SK-N-SH (cell line): ENCODE results near the gene UBTD1. TPM values are rescaled to one million over a fixed set of nuclear protein-coding genes. Genes with fewer than 3 reads are reported as not detected.
A peak's percentile ranks its signal among the peaks of the same experiment; 100 is the strongest.

Source experiments
- CTCF ChIA-PET: fragments of 300-600, 350-600 bp; formaldehyde crosslinking; extraction: SDS; loops from one replicate; lab custom pipeline; 2021; lab: Yijun Ruan, JAX
- POLR2A ChIA-PET: fragments of 350-600 bp; sonication (Branson Sonifier 250); formaldehyde crosslinking; extraction: SDS; loops from one replicate; lab custom pipeline; 2020; ENCODE audit warnings: antibody characterized with exemption, inconsistent platforms; lab: Yijun Ruan, JAX
- DNase-seq: peaks from one replicate; pipeline ENCODE4 v3.0.0; 2012
- H2AFZ ChIP-seq: fragments of 200-600 bp; sonication (generic); 2 replicates; pipeline ENCODE4 v1.8.1; 2016; ENCODE audit warnings: antibody characterized with exemption, mild to moderate bottlenecking, low read depth
- H3F3A ChIP-seq: fragments of 200-600 bp; sonication (generic); replicated peaks from 2 replicates; pipeline ENCODE3; 2016; ENCODE audit warnings: antibody characterized with exemption, mild to moderate bottlenecking; ENCODE audit not compliant: insufficient read depth
- H3K27ac ChIP-seq, 2 experiments: fragments of 200-500 bp in 1 of 2; fragments of 200-600 bp in 1 of 2; sonication (Bioruptor generic) in 1 of 2; sonication (generic), shearing (Covaris generic) in 1 of 2; 2 replicates each; pipeline versions ENCODE4 v1.5.1 to v1.6.1; 2014 to 2016; ENCODE audit warnings: low read depth in 2 of 2, inconsistent platforms in 1 of 2, low read length in 1 of 2, mild to moderate bottlenecking in 1 of 2, mixed read lengths in 1 of 2
- H3K27me3 ChIP-seq: fragments of 200-600 bp; sonication (generic), shearing (Covaris generic); 2 replicates; pipeline ENCODE4 v1.6.1; 2016; ENCODE audit warnings: mixed run types; ENCODE audit not compliant: insufficient read depth
- H3K36me3 ChIP-seq, 2 experiments: fragments of 200-500 bp in 1 of 2; fragments of 200-600 bp in 1 of 2; sonication (Bioruptor generic) in 1 of 2; sonication (generic) in 1 of 2; replicated peaks in 1 of 2; 2 replicates each; pipeline versions ENCODE3 to v1.5.1; 2014 to 2016; ENCODE audit warnings: low read length in 1 of 2, mild to moderate bottlenecking in 1 of 2; ENCODE audit not compliant: insufficient read depth in 2 of 2, control insufficient read depth in 1 of 2
- H3K4me1 ChIP-seq, 2 experiments: fragments of 200-500 bp in 1 of 2; fragments of 200-600 bp in 1 of 2; sonication (Bioruptor generic) in 1 of 2; sonication (generic), shearing (Covaris generic) in 1 of 2; 2 replicates each; pipeline versions ENCODE4 v1.5.1 to v1.6.1; 2014 to 2016; ENCODE audit warnings: low read depth in 1 of 2, low read length in 1 of 2, mixed run types in 1 of 2; ENCODE audit not compliant: insufficient read depth in 2 of 2, control insufficient read depth in 1 of 2
- H3K4me2 ChIP-seq: fragments of 200-600 bp; sonication (generic), shearing (Covaris generic); 2 replicates; pipeline ENCODE4 v1.6.1; 2017; ENCODE audit warnings: mixed run types
- H3K4me3 ChIP-seq, 2 experiments: fragments of 200-500 bp in 1 of 2; fragments of 200-600 bp in 1 of 2; sonication (Bioruptor generic) in 1 of 2; sonication (generic), shearing (Covaris generic) in 1 of 2; 2 replicates each; pipeline versions ENCODE4 v1.5.1 to v1.8.1; 2014 to 2016; ENCODE audit warnings: low read depth in 2 of 2, inconsistent platforms in 1 of 2, low read length in 1 of 2, mild to moderate bottlenecking in 1 of 2, mixed read lengths in 1 of 2, moderate library complexity in 1 of 2
- H3K79me2 ChIP-seq: fragments of 200-600 bp; sonication (generic); 2 replicates; pipeline ENCODE4 v1.8.1; 2017; ENCODE audit warnings: mild to moderate bottlenecking; ENCODE audit not compliant: insufficient read depth
- H3K9ac ChIP-seq: fragments of 200-600 bp; sonication (generic); 2 replicates; pipeline ENCODE4 v1.6.1; 2017; ENCODE audit warnings: mixed run types
- H3K9me2 ChIP-seq: fragments of 200-600 bp; sonication (generic); 2 replicates; pipeline ENCODE4 v1.6.1; 2017; ENCODE audit warnings: mixed run types
- H3K9me3 ChIP-seq: fragments of 200-600 bp; sonication (generic); 2 replicates; pipeline ENCODE4 v1.6.1; 2017; ENCODE audit warnings: mixed run types, mild to moderate bottlenecking, moderate library complexity
- H4K20me1 ChIP-seq: fragments of 200-600 bp; sonication (generic); 2 replicates; pipeline ENCODE4 v1.6.1; 2017; ENCODE audit warnings: mild to moderate bottlenecking, mixed run types; ENCODE audit not compliant: insufficient read depth
- ELF1 ChIP-seq: IDR thresholded peaks from 2 replicates; pipeline ENCODE4 v1.4.0; 2012
- FOSL2 ChIP-seq: IDR thresholded peaks from 2 replicates; pipeline ENCODE4 v1.4.0; 2012; ENCODE audit warnings: low read depth, mild to moderate bottlenecking, moderate library complexity, borderline replicate concordance
- MXI1 ChIP-seq: IDR thresholded peaks from 2 replicates; pipeline ENCODE4 v1.6.1; 2012; ENCODE audit warnings: mild to moderate bottlenecking, low read depth, low read length, improper control_type of control experiment
- NFIC ChIP-seq: IDR thresholded peaks from 2 replicates; pipeline ENCODE4 v1.4.0; 2012; ENCODE audit warnings: borderline replicate concordance
- RFX5 ChIP-seq: IDR thresholded peaks from 2 replicates; pipeline ENCODE4 v1.6.1; 2012; ENCODE audit warnings: mild to moderate bottlenecking, improper control_type of control experiment, low read length
- RXRA ChIP-seq: IDR thresholded peaks from 2 replicates; pipeline ENCODE4 v1.4.0; 2012; ENCODE audit warnings: low read depth, mild to moderate bottlenecking, borderline replicate concordance
- SMC3 ChIP-seq: IDR thresholded peaks from 2 replicates; pipeline ENCODE4 v1.6.1; 2012; ENCODE audit warnings: low read depth, low read length, improper control_type of control experiment
- TAF1 ChIP-seq: IDR thresholded peaks from 2 replicates; pipeline ENCODE4 v1.6.1; 2012; ENCODE audit warnings: low read depth, mild to moderate bottlenecking, low read length, moderate library complexity, borderline replicate concordance
- TCF12 ChIP-seq: IDR thresholded peaks from 2 replicates; pipeline ENCODE4 v1.4.0; 2012
- YY1 ChIP-seq: IDR thresholded peaks from 2 replicates; pipeline ENCODE4 v1.4.0; 2012; ENCODE audit warnings: low read depth, mild to moderate bottlenecking
- WGBS: methylation state at CpG from one replicate; pipeline ENCODE4 v1.1.6; 2017; ENCODE audit warnings: low lambda C conversion rate; 5-methylcytosine and 5-hydroxymethylcytosine counted together
- polyA plus RNA-seq, 3 experiments: library from polyadenylated mRNA; depleted of rRNA; stranded (reverse); fragments of >200 nt; gene quantifications; 2 replicates each; pipeline ENCODE4 v1.2.3, GENCODE V29; 2012
- TF ChIP-seq, protein P1 (sequence below): IDR thresholded peaks from 2 replicates; pipeline ENCODE4; 2012
- TF ChIP-seq, protein P2 (sequence below): IDR thresholded peaks from 2 replicates; pipeline ENCODE4 v1.6.1; 2012; ENCODE audit warnings: mild to moderate bottlenecking, low read depth, low read length, moderate library complexity
- TF ChIP-seq, protein P3 (sequence below): fragments of 150-350 bp; IDR thresholded peaks from 2 replicates; pipeline ENCODE4 v1.6.1; 2017; ENCODE audit warnings: antibody characterized with exemption, low read length, low read depth, borderline replicate concordance

Gene UBTD1
- polyA plus RNA-seq, 1 of the 3 experiments (the other 2 are of a cell fraction): 38.8 TPM

DNA sequence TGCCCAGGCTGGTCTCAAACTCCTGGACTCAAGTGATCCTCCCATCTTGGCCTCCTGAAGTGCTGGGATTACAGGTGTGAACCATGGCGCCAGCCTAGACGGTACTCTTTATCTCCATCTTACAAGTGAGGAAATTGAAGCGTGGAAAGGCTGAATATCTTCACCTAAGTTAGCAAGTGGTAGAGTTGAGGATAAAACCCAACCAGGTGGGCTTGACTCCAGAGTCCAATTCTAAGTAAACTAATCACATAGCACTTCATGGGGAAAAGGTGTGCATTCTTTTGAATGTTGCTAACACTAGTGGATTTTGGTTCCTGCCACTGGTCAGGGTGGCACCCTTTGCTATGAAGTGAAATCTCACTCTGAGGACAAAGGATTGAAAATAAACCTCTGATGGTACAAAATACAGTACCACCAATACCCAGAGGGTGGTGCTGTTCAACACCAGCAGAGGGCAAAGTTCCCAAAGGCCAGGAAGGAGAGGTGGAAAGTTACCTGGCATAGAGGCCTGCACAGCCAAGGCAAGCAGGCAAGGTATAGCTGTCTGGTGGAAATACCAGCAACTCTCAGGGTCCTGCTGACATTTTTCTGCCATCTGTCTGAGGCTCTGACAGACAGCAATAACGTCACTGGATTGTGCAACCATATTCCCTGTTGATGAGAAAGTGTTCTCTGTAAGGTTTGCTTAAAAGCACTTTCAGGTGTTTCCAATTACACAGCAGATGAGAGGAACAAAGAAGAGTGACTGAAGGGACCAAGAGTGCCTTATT, 35.2 kb upstream of the UBTD1 start (continued):
- TF ChIP-seq, protein P1, sequence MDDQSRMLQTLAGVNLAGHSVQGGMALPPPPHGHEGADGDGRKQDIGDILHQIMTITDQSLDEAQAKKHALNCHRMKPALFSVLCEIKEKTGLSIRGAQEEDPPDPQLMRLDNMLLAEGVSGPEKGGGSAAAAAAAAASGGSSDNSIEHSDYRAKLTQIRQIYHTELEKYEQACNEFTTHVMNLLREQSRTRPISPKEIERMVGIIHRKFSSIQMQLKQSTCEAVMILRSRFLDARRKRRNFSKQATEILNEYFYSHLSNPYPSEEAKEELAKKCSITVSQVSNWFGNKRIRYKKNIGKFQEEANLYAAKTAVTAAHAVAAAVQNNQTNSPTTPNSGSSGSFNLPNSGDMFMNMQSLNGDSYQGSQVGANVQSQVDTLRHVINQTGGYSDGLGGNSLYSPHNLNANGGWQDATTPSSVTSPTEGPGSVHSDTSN: no peak
- TF ChIP-seq TCF12 (peak; percentile 58; the same call in 1 of the 2 replicates), NFIC (no peak), TAF1 (no peak), ELF1 (no peak)
- TF ChIP-seq, protein P2, sequence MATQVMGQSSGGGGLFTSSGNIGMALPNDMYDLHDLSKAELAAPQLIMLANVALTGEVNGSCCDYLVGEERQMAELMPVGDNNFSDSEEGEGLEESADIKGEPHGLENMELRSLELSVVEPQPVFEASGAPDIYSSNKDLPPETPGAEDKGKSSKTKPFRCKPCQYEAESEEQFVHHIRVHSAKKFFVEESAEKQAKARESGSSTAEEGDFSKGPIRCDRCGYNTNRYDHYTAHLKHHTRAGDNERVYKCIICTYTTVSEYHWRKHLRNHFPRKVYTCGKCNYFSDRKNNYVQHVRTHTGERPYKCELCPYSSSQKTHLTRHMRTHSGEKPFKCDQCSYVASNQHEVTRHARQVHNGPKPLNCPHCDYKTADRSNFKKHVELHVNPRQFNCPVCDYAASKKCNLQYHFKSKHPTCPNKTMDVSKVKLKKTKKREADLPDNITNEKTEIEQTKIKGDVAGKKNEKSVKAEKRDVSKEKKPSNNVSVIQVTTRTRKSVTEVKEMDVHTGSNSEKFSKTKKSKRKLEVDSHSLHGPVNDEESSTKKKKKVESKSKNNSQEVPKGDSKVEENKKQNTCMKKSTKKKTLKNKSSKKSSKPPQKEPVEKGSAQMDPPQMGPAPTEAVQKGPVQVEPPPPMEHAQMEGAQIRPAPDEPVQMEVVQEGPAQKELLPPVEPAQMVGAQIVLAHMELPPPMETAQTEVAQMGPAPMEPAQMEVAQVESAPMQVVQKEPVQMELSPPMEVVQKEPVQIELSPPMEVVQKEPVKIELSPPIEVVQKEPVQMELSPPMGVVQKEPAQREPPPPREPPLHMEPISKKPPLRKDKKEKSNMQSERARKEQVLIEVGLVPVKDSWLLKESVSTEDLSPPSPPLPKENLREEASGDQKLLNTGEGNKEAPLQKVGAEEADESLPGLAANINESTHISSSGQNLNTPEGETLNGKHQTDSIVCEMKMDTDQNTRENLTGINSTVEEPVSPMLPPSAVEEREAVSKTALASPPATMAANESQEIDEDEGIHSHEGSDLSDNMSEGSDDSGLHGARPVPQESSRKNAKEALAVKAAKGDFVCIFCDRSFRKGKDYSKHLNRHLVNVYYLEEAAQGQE: no peak

DNA sequence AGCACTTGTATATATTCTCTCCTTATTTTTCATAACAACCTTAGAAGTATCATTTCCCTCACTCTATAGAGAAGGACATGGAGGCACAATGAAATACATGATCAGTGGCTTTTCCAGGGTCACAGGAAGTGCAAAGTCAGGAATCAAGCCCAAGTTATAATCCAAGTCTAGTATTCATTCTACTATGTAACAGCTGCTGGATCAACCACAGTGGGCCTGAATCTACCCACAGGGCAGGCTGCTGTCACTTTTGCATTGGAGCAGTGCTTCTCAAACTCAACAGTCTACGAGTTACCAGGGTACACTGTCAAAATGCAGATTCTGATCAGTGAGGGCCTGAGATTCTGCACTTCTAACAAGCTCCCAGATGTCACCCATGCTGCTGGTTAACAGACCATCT, 34.5 kb upstream of the UBTD1 start:
- H3K9me2 ChIP-seq: no peaks in the 10 kb centered on the region
- TF ChIP-seq MXI1 (no peak), YY1 (no peak), RFX5 (no peak), SMC3 (no peak), FOSL2 (no peak), RXRA (no peak)
- TF ChIP-seq, protein P3, sequence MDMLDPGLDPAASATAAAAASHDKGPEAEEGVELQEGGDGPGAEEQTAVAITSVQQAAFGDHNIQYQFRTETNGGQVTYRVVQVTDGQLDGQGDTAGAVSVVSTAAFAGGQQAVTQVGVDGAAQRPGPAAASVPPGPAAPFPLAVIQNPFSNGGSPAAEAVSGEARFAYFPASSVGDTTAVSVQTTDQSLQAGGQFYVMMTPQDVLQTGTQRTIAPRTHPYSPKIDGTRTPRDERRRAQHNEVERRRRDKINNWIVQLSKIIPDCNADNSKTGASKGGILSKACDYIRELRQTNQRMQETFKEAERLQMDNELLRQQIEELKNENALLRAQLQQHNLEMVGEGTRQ: no peak
- TF ChIP-seq, protein P2: no peak
- H3K9me3 ChIP-seq: no peaks in the 10 kb centered on the region
- H3K9ac ChIP-seq: no peak overlapping the region
- no peak overlapping the region for H3K4me2 ChIP-seq
- H3K27me3 ChIP-seq: no peaks in the 10 kb centered on the region
- H2AFZ ChIP-seq: no peak overlapping the region
- H4K20me1 ChIP-seq: 0 out of 2 replicates have a peak, but pooled peaks cover 7% of the 10 kb centered on the region
- ChIA-PET CTCF (interaction anchor here (0.8 to 8.7 kb wide), 21 partner anchors 8 to 237 kb away, joined by 3 to 132 read pairs (median 4); partner anchors contain the start of genes ANKRD2 and RRP12), POLR2A (interaction anchor here (1.1 kb wide), 1 partner anchor 89 kb away, joined by 4 read pairs; no protein-coding TSS in a partner anchor)
- 73% methylated on average over 1 of the region's 1 CpG for WGBS
- DNase-seq: no peak
- H3K4me3 ChIP-seq: no peak overlapping the region
- peak overlapping the region; percentile 32 to 43 for H3K27ac ChIP-seq
- peaks cover 27% of the 10 kb centered on the region for H3F3A ChIP-seq
- peaks cover 67% of the 10 kb centered on the region in 2 experiments for H3K36me3 ChIP-seq
- H3K79me2 ChIP-seq: no peaks in the 10 kb centered on the region
- peaks cover 0 to 4% of the 10 kb centered on the region in 2 experiments; a peak in 2 of 4 replicates for H3K4me1 ChIP-seq
